ENCODE results near the gene TBC1D23. TPM values are rescaled to one million over a fixed set of nuclear protein-coding genes. Genes with fewer than 3 reads are reported as not detected.
"Not testable (repeated sequence)": the region's sequence is repeated elsewhere in the genome, so short reads cannot be mapped to it uniquely, and the experiment has no call there.

The TBC1D23 gene
- polyA plus RNA-seq (2014; cell fraction: cytosol; rRNA removed), result 44.6 and 47.9 TPM in 2 replicates
- 29.3 and 29.8 TPM in 2 replicates for polyA plus RNA-seq (2014; cell fraction: nucleus; rRNA removed)

GRCh38 chr3:100260685-100261484, at the start of gene TBC1D23:
Gene TBC1D23 (plus strand): TSS chr3:100260992. CDS start chr3:100261019, 27 bp downstream.
- DNase-seq (ENCODE audit: low spot score), result peak; percentile 99

DNA sequence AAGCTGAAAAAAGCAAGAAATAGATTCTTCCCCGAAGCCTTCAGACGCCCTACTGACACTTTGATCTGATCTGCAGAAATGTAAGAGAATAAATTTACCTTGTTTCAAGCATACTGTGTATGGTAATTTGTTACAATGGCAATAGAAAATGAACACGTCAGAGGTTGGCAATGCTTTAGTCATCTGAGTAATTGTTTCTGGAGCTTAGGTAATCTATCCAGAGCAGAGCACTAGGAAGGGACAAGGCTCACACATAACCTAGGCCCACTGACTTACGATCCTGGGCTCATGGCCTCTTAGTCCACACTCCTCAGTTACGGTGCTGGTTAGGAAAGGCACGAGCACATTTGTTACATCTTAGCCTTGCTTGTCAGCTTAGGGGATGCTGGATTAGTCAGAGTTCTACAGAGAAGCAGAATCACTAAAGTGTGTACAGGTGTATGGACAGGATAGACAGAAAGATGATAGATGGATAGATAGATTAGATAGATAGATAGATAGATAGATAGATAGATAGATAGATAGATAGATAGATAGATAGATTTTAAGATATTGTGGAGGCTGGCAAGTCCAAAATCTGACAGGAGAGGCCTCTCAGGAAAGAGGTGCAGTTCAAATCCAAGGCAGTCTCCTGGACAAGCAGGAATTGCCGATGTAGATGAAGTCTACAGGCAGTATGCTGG, 46.8 kb upstream of the TBC1D23 start:
- DNase-seq (ENCODE audit: low spot score), result no peak

DNA sequence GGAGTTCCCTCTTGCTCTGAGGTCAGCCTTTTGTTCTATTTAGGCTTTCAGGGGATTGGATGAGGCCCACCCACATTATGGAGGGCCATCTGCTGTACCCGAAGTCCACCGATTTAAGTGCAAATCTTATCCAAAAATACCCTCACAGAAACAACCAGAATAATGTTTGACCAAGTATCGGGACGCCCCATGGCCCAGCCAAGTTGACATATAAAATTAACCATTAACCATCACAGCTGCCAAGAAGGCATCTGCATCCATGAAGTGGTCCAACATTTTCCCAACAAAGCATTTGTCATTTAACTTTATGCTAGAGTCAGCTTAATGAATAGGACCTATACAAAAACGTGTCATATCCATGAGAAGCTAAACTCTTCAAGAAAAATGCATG, 46.2 kb upstream of the TBC1D23 start:
- DNase-seq (ENCODE audit: low spot score), result no peak

DNA sequence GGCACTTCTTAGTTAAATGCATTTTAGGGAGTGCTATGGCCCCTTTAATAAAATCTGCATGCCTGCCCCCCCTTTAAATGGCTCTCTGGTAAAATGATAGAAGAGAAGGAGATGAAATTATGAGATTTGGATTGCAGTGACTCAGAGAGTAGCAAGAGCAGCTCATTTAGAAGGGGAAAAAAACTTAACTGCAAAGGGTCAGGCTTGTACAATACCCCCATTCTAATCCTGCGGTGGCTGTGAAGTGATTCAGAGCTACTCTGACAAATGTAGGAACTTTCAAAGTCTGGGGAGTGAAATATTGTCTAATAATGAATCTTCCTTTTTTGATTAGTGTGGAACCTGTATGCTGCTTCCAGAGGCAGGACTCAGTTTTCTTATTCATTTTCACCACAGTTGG, 44.1 kb upstream of the TBC1D23 start:
- DNase-seq (ENCODE audit: low spot score), result no peak

- DNase-seq (ENCODE audit: low spot score), result no peak
Observed at GRCh38 chr3:100221159-100221558, 39.6 kb upstream of the TBC1D23 start.

DNA sequence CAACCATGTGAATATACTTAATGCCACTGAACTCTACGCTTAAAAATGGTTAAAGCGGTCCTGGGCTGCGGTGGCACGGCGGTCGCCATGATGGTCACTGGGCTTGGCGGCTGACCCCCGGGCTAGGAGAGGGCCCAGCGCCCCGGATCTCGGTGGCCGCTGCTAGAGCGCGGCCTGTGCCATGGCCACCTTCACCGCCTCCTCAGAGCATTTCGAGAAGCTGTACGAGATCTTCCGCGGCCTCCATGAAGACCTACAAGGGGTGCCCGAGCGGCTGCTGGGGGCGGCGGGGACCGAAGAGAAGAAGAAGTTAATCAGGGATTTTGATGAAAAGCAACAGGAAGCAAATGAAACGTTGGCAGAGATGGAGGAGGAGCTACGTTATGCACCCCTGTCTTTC, 35.6 kb upstream of the TBC1D23 start:
- no peak for DNase-seq (ENCODE audit: low spot score)

DNA sequence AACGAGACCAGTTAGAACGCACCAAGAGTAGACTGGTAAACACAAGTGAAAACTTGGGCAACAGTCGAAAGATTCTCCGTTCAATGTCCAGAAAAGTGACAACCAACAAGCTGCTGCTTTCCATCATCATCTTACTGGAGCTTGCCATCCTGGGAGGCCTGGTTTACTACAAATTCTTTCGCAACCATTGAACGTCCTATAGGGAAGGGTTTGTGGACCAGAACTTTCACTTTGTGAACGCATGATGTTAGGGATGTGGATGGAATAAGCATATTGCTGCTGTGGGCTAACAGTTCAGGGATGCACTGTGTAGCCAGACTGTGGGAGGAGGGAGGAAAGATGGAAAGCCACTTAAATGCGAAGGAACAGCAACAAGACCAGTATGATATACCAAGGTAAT, 34.9 kb upstream of the TBC1D23 start:
- DNase-seq (ENCODE audit: low spot score), result no peak

GRCh38 chr3:100226712-100227429, 33.9 kb upstream of the TBC1D23 start:
- no peak for DNase-seq (ENCODE audit: low spot score)

DNA sequence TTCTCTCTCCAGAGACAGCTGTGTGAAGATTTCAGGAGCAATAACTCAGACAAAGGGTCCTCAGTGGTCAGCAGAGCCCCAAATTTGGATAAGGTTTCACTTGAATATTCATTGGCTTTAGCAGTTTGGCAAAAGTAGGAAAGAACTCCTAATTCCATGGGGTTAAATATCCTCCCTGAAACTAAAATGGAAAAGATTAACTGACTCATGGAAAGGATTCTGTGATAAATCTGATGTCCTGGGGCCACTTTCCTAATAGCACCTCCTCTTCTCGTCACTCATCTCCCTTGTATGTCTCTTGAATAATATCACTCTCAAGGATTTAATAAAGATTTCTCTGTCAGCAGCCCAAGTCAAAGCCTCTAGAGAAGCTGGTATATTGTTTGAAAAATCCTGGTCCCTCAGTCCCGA, 33.3 kb upstream of the TBC1D23 start:
- DNase-seq (ENCODE audit: low spot score), result no peak

GRCh38 chr3:100228247-100228646, 32.5 kb upstream of the TBC1D23 start:
- no peak for DNase-seq (ENCODE audit: low spot score)

- DNase-seq (ENCODE audit: low spot score), result not testable (repeated sequence)
Observed at GRCh38 chr3:100229188-100229587, 31.6 kb upstream of the TBC1D23 start.

GRCh38 chr3:100230710-100231109, 30.1 kb upstream of the TBC1D23 start:
- no peak for DNase-seq (ENCODE audit: low spot score)

DNA sequence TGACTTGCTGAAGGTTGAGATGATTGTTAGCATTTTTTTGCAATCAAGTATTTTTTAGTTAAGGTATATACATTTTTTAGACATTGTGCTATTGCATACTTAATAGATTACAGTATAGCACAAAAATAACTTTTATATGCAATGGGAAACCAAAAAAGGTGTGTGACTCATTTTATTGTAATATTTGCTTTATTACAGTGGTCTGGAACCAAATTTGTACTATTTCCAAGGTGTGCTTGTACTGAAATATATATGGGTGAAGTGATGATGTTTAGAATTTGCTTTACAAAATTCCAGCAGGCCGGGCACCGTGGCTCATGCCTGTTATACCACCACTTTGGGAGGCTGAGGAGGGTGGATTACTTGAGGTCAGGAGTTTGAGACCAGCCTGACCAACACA, 29.1 kb upstream of the TBC1D23 start:
- no peak for DNase-seq (ENCODE audit: low spot score)

DNA sequence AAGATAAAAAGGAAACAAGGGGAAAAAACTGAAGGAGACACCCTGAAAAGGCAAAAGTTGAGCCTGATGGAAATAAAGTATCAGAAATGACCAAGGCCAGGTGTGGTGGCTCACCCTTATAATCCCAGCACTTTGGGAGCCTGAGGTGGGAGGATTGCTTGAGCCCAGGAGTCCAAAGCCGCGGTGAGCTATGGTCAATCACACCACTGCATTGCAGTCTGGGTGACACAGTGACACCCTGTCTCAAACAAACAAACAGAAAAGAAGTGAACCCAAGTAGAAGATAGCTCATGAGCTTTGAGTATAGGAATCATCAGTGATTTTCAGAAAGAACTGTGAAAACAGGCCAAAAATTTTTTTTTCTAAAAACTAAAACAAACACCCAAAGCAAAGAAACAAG, 26.4 kb upstream of the TBC1D23 start:
- no peak for DNase-seq (ENCODE audit: low spot score)

GRCh38 chr3:100238599-100238998, 22.2 kb upstream of the TBC1D23 start:
- DNase-seq (ENCODE audit: low spot score), result no peak

DNA sequence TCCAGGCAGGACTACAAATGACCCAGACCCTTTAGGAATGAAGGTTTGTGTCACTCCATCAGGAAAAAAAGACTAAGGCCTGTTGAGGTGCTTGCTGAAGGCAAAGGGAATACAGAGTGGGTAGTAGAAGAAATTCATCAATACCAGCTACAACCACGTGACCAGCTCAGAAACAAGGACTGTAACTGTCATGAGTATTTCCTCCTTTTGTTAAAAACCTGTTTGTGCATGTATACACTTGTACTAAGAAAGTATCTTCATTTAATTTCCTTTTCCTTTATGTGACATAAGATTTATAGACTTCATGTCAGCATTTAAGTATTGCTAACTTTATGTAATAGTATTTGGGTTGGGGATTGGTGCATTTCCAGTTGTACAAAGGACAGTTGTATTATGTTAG, 18.3 kb upstream of the TBC1D23 start:
- not testable (repeated sequence) for DNase-seq (ENCODE audit: low spot score)

- no peak for DNase-seq (ENCODE audit: low spot score)
Observed at GRCh38 chr3:100244264-100244663, 16.5 kb upstream of the TBC1D23 start.

- no peak for DNase-seq (ENCODE audit: low spot score)
Observed at GRCh38 chr3:100245136-100245535, 15.7 kb upstream of the TBC1D23 start.

DNA sequence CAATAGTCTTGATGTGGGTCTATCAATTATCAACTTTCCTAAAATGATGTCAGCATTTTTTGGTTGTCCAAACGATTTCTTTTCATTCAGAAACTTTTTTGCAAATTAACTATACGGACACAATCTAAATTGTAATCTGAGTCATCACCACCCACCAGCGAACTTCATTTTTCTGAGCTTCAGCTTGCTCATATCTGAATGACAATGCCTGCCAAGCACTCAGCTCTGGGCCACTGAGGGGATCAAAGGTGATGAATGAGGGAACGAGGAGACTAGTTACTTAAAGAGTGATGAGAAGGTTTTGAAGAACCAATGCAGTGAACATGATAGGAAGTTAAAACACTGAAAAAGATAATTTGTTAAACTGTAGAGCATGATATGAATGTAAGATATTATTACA, 14.9 kb upstream of the TBC1D23 start:
- DNase-seq (ENCODE audit: low spot score), result no peak

DNA sequence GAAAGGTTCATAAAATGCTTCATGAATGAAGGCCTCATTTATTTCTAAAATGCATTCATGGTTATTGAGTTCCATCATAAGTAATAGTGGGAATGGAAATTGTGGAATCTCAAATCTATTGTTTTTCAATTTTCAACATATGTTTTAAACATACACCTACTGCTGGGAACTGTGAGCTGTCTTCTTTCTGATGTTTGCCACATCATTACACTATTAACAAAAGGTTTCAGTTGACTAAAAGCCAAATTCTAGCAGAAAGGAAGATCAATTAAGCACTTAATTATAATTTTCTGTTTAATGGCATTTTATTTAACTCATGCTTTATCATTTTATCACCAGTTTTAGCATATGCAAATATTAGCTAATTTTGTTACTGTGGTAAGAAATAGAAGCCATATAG, 13.8 kb upstream of the TBC1D23 start:
- DNase-seq (ENCODE audit: low spot score), result no peak

DNA sequence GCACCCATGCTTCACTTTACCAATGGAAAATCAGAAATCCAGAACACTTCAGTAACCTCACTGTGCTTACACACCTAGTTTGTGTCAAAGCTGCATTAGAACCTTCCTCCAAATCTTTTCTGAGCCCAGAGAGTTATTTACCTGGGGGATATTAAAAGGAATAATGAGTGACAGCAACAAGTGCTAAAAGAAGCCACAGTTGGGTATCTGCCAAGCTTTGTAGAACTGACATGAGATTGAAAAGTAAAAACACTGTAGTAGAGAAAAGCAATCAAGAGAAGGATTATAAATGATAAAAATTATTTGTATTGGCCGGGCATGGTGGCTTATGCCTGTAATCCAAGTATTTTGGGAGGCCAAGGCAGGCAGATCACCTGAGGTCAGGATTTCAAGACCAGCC, 8.8 kb upstream of the TBC1D23 start:
- no peak for DNase-seq (ENCODE audit: low spot score)

DNA sequence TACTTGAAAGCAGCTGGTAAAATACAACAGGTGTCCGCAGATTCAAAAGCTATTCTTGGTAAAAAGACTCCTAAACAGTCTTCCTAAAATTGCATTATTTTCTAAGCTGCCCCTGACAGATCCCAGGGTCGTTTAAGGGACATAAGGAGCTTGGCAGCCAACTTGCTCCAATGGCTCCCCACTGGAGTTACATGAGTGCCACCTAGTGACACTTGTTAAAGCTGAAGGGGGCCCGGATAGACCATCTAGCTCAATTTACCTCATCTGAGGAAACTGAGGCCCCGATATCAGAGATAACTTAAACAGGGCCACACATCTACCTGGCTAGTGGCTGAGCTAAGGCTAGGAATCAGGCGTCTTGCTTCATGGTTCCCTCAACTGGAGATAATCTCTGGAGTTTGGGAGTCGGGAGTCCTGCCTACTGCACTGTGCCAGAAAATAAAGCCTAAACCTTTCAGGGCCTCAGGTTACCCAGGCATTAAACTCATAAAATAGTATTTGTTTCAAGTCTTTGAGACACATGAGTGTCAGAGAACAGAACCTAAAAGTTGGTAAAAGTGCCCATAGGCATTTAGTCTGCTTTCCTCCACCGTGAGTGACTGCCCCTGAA, 6.5 kb upstream of the TBC1D23 start:
- DNase-seq (ENCODE audit: low spot score), result peak; percentile 78
